GM10266 (cell line): ENCODE data around the gene RFC2.
"Not testable (repeated sequence)": the region's sequence is repeated elsewhere in the genome, so short reads cannot be mapped to it uniquely, and the experiment has no call there.

Source experiments
- DNase-seq: peaks from one replicate; pipeline ENCODE4 v3.0.0; 2012; ENCODE audit errors: extremely low spot score
- TF ChIP-seq, protein P1 (sequence below): IDR thresholded peaks from 2 replicates; pipeline ENCODE4 v1.5.1; 2012; ENCODE audit warnings: mild to moderate bottlenecking, low read depth; ENCODE audit not compliant: control insufficient read depth, insufficient read depth; ENCODE audit errors: missing control alignments

Gene RFC2

DNA sequence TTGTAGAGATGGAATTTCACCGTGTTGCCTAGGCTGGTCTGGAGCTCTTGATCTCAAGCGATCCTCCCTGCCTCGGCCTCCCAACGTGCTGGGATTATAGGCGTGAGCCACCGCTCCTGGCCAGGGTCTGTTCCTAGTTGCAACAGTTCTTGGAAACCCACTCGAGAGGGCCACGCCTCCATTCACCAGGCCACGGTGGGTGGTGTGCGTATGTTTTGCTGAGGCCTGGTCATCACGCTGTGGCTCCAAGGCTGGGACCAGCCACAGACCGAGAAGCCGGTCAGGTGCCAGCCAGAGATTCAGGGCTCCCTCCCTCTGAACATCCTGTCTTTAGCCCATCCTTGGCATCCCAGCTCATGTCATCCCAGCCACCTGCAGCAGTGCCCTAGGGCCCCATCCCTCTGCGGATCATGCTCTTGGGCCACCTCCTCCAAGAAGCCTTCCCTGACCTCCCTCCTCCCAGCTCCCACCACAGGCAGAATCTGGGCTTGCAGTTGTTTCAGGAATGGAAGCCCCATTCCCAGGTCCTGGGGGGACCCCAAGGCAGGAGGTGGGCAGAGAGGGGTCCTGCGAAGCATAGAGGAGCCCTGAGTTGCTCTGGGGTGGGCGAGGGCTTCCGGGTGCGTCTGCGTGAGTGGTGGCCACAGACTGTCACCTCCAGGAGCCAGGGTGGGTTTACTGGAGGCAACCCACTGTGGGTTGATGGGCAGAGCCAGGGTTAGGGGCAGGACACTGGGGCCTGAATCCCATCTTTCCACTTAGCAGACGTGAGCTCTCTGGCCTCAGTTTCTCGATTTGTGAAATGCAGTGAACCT is 39.2 kb downstream of the RFC2 start:
- TF ChIP-seq, protein P1, sequence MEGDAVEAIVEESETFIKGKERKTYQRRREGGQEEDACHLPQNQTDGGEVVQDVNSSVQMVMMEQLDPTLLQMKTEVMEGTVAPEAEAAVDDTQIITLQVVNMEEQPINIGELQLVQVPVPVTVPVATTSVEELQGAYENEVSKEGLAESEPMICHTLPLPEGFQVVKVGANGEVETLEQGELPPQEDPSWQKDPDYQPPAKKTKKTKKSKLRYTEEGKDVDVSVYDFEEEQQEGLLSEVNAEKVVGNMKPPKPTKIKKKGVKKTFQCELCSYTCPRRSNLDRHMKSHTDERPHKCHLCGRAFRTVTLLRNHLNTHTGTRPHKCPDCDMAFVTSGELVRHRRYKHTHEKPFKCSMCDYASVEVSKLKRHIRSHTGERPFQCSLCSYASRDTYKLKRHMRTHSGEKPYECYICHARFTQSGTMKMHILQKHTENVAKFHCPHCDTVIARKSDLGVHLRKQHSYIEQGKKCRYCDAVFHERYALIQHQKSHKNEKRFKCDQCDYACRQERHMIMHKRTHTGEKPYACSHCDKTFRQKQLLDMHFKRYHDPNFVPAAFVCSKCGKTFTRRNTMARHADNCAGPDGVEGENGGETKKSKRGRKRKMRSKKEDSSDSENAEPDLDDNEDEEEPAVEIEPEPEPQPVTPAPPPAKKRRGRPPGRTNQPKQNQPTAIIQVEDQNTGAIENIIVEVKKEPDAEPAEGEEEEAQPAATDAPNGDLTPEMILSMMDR = no peak
- no peak for DNase-seq

DNA sequence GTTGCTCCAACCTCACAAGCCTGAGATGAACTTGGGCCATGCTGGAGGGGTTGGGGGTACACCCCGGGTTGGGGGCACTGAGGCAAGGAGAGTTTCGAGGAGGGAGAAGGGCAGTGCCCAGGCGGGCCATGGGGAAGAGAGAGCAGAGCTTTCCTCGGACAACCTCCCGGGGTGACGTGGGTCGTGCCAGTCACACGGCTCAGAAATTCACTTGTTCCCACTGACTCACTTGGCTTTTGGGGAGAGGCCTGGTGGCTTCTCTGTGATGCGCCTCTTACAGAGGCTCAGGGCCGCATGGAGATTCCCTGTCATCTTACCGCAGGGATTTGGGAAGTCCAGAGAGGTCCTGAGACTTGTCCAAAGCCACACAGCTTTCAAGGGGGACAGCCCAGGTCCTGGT is 41.5 kb downstream of the RFC2 start:
- TF ChIP-seq, protein P1 = no peak
- no peak for DNase-seq

DNA sequence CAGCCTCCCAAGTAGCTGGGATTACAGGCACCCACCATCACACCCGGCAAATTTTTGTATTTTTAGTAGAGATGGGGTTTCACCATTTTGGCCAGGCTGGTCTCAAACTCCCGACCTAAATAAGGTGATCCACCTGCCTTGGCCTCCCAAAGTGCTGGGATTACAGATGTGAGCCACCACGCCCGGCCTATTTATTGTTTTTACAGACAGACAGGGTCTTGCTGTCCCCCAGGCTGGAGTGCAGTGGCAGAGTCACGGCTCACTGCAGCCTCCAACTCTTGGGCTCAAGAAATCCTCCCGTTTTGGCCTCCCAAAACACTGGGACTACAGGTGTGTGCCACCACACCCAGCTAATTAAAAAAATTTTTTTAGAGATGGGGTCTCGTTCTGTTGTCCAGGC is 46.0 kb downstream of the RFC2 start:
- not testable (repeated sequence) for DNase-seq

DNA sequence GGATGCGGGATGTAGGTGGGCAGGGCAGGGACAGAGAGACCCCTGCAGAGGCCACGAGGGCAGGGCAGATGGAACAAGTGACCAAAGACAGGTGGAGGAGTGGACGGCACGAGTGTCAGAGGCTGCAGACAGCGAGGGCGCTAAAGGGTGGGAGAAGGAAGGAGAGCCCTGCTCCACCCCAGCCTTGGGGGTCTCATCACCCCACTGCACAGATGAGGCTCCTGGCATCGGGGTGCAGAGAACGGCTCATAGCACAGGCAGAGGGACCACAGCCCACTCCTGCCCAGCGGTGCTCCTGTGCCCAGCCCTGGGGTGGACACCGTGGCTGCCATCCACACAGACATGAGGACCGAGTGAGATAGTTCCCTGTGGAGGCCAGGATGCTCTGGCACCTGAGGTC is 46.6 kb downstream of the RFC2 start:
- no peak for DNase-seq
- TF ChIP-seq, protein P1 = no peak

DNA sequence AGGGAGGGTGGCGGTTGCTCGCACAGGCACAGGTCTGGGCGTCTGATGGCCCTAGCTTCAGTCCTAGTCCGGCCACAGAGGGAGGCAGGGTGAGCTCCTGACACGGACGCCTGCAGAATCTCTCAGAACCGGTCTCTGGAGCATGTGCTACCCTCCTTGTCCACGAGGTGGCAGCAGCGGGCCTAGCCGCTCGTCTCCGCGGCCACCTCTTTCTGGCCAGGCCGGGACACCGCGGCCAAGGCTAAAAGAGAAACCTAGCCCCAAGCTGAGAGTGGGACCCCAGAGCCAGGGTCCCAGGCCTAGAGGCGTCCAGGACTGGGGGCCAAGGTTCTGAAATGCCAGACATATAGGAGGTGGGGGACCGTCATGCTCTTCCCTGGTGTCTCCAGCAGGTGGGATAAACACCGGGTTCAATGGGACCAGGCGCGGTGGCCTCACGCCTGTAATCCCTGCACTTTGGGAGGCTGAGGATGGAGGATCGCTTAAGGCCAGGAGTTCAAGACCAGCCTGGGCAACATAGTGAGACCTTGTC is 47.5 kb downstream of the RFC2 start:
- DNase-seq = peak; percentile 79
- TF ChIP-seq, protein P1 = peak; percentile 94

DNA sequence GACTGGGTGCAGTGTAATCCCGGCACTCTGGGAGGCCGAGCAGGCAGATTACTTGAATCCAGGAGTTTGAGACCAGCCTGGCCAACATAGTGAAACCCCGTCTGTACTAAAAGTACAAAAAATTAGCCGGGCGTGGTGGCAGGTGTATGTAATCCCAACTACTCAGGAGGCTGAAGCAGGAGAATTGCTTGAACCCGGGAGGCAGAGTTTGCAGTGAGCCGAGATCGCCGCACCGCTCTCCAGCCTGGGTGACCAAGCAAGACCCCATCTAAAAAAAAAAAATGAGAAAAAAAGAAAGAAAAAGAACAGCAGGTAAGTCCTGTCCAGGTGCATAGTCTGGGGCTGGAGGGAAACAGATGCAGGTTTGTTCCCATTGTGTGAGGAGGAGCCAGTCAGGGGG is 48.1 kb downstream of the RFC2 start:
- not testable (repeated sequence) for DNase-seq

DNA sequence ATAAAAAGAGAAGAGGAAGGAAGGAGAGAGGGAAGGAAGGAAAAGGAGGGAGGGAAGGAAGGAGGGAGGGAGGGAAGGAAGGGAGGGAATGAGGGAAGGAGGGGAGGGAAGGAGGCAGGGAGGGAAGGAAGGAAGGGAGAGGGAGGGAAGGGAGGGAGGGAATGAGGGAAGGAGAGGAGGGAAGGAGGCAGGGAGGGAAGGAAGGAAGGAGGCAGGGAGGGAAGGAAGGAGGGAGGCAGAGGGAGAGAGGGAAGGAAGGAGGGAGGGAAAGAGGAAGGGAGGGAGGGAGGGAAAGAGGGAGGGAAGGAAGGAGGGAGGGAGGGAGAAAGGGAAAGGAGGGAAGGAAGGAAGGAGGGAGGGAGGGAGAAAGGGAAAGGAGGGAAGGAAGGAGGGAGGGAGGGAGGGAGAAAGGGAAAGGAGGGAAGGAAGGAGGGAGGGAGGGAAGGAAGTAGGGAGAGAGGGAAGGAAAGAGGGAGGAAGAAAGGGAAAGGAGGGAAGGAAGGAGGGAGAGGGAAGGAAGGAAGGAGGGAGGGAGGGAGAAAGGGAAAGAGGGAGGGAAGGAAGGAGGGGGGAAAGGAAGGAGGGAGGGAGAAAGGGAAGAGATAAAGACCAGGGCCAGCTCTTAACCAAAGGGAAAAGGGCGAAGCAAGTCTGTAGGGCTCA is 50.1 kb downstream of the RFC2 start:
- DNase-seq = no peak

More for the DNA sequence above, 50.1 kb downstream of the RFC2 start:
- TF ChIP-seq, protein P1 = no peak
